ENCODE data around the gene USP37.

USP37 gene

DNA sequence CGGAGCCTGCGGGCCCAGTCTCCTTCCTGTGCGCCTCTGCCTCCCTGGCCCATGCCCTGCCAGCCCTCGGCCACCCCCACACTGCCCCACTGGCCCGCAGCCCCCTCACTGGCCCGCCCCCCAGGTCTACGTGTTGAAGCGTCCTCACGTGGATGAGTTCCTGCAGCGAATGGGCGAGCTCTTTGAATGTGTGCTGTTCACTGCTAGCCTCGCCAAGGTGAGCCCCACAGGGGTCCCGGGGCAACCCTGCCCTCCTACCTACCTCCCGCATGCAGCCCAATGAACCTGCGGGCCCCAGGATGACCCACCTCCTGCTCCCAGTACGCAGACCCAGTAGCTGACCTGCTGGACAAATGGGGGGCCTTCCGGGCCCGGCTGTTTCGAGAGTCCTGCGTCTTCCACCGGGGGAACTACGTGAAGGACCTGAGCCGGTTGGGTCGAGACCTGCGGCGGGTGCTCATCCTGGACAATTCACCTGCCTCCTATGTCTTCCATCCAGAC lies 165.2 kb downstream of the USP37 start:
- no peak for DNase-seq (ENCODE audit: low read depth, low spot score)

GRCh38 chr2:218402491-218402901 lies 165.7 kb downstream of the USP37 start:
- no peak for DNase-seq (ENCODE audit: low read depth, low spot score)

GRCh38 chr2:218401890-218402289 lies 166.3 kb downstream of the USP37 start:
- DNase-seq (ENCODE audit: low read depth, low spot score), result no peak

- DNase-seq (ENCODE audit: low read depth, low spot score), result peak; percentile 41
These were observed 166.9 kb downstream of the USP37 start for GRCh38 chr2:218400930-218401881.
